ENCODE data around the gene SLC22A1.
"Not testable (repeated sequence)": the region's sequence is repeated elsewhere in the genome, so short reads cannot be mapped to it uniquely, and the experiment has no call there.

The SLC22A1 gene

DNA sequence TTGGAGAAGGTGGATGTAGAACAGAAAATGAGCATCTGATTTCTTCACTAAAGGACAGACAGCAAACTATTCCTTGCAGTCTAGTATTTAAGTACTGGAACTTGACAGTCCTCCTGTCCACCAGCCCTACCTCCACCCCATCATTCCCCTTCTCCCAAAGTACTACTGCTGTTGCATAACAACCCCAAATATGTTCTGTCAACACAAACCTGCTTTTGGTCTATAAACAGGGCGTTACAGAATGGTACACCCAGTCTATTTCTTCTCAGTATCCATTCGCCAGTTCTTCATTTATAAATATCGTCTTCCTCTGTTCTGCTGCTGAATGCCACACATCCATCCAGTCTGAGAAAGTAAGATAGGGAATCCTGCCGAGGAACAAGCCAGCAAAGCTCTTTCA, 27.7 kb upstream of the SLC22A1 start:
- DNase-seq = no peak

- DNase-seq = no peak
These were observed 26.3 kb upstream of the SLC22A1 start for GRCh38 chr6:160095146-160095845.

- DNase-seq = no peak
These were observed 20.1 kb upstream of the SLC22A1 start for GRCh38 chr6:160101277-160102205.

DNA sequence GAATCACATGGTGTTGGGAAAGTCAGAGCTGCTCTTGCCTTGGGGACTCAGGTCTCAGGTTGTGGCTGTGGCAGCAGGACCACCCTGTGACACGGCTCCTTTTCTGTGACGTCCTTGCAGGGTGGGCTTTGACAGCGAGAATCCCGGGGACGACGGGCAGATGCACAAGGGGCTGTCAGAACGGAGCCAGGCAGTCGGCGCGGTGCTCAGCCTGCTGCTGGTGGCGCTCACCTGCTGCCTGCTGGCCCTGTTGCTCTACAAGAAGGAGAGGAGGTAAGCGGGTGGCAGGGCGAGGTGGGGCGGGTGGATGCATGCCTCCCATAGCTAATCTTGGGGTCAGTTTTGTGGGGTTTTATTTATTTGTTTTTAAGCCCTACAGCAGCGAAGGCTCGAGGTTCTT, 19.2 kb upstream of the SLC22A1 start:
- DNase-seq = no peak

DNA sequence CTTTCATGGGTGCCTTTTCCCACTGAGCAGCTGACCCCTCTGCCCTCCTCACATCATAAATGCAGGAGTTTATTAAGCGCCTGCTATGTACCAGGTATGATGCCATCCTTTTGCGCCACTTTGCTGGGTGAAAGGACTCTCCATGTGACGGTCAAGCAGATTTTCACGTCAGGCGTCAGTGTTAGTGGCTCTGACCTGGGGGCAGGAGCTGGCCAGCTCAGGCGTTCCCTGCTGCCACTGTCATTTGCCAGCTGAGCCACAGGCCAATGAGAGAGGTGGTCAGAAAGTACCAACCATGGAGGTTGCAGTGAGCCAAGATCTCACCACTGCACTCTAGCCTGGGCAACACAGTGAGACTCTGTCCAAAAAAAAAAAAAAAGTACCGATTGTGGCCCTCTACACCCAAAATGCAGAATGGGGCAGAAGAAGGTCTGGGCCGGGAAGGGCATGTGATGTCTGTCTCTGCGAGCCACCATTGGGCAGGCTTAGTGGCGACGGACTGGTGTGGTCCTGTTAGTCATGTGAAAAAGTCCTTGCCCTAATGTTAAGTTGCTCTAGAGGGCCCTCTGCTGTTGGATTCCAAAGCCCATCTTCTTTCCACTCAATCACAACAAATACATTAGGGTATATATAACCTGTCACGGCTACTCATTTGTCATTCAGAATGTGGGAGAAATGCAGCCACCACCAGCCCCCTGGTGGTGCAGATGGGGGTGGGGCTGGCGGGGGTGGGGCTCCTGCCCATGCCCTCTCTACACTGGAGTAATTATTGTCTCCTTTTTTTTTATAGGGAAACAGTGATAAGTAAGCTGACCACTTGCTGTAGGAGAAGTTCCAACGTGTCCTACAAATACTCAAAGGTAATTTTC, 18.4 kb upstream of the SLC22A1 start:
- peak; percentile 18 for DNase-seq

GRCh38 chr6:160103825-160104100, 17.9 kb upstream of the SLC22A1 start:
- DNase-seq = no peak

- no peak for DNase-seq
These were observed 16.6 kb upstream of the SLC22A1 start for GRCh38 chr6:160104821-160105517.

- no peak for DNase-seq
These were observed 15.6 kb upstream of the SLC22A1 start for GRCh38 chr6:160106010-160106409.

- DNase-seq = no peak
These were observed 14.9 kb upstream of the SLC22A1 start for GRCh38 chr6:160106701-160107100.

DNA sequence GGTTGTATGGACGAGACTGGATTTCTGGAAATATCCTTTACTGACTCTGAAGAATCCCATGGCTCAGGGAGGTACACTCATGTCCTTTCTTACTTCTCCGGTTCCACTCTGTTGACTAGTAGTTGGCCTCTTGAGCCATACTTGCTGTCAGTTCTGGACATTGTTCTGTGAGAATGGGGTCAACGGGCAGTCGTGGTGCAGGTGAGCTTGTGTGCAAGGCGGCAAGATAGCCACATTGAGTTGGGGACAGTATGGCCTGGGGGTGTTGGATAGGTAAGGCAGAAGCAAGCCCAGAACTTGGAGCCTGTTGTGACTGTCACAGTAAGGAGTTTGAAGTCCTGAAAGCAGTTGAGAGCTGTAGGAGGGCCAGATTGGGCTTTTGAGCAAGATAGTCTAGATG, 13.5 kb upstream of the SLC22A1 start:
- no peak for DNase-seq

DNA sequence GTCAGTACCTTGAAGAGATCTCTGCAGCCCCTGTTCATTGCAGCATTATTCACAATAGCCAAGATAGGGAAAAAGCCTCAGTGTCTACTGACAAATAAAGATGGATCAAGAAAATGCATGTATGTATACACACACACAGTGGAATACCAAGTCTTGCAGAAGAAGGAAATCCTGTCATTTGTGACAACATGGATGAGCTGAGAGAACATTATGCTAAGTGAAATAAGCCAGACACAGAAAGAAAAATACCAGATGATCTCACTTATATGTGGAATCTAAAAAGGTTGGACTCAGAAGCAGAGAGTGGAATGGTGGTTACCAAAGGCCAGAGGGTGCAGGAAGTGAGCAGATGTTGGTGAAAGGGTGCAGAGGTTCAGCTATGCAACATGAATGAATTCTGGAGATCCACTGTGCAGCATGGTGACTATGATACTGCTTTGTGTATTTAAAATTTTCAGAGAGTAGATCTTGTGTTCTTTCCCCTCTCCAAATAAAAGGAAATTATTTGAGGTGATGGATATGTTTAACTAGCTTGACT, 11.0 kb upstream of the SLC22A1 start:
- no peak for DNase-seq

DNA sequence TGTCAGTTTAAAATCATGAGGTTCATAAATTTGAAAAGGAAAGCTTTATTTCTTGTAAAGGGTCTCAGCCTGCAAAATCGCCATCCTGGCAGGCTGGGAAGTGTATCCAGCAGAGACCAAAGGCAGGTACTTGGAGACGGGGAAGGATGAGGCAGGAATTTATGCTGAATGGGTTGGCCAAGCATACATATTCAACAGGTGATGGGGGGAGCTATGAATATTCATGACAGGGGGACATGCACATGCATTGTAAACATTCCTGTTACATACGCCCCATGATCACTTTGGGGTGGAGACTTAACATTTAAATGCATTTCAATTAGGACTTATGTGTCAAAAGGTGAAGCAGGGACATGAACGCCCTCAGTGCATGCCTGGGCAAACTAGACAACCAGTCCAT, 9.8 kb upstream of the SLC22A1 start:
- DNase-seq = no peak

DNA sequence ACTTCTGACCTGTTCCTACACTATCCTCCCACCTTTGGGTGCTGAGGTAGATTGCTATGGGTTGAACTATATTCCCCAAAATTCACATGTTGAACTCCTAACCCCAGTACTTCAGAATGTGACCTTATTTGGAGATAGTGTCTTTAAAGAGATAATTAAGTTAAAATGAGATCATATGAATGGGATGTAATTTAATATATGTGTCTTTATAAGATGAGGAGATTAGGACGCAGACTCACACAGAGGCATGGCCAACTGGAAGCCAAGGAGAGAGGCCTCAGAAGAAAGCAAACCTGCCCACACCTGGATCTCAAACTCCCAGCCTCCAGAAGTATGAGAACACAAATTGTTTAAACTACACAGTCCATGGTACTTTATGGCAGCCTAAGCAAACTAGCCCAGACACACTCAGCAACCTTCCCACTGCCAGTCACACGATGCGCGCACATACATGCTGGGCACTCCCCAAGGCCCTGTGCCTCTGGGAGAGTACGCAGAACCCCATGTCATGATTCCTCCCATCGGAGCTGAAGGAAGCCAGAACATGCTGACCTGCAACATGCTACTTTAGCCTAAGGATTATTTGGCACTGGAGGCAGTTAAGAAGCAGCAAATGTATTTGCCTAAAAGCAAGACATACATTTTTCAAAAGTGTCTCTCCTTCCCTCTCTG, 8.9 kb upstream of the SLC22A1 start:
- DNase-seq = no peak

GRCh38 chr6:160114536-160114935, 7.1 kb upstream of the SLC22A1 start:
- DNase-seq = not testable (repeated sequence)

GRCh38 chr6:160115421-160115820, 6.2 kb upstream of the SLC22A1 start:
- no peak for DNase-seq

GRCh38 chr6:160116411-160116810, 5.2 kb upstream of the SLC22A1 start:
- DNase-seq = no peak

- DNase-seq = no peak
These were observed 4.5 kb upstream of the SLC22A1 start for GRCh38 chr6:160117137-160117536.

- no peak for DNase-seq
These were observed 2.9 kb upstream of the SLC22A1 start for GRCh38 chr6:160118620-160119229.

- DNase-seq = no peak
These were observed 1.5 kb upstream of the SLC22A1 start for GRCh38 chr6:160120087-160120486.

DNA sequence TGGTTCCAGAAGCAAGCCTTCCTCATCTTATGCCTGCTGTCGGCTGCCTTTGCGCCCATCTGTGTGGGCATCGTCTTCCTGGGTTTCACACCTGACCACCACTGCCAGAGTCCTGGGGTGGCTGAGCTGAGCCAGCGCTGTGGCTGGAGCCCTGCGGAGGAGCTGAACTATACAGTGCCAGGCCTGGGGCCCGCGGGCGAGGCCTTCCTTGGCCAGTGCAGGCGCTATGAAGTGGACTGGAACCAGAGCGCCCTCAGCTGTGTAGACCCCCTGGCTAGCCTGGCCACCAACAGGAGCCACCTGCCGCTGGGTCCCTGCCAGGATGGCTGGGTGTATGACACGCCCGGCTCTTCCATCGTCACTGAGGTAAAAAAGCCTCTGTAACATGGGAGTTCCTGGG, 366 bp downstream of the SLC22A1 start:
- no peak for DNase-seq

GRCh38 chr6:160122744-160123143, 1.1 kb downstream of the SLC22A1 start:
- no peak for DNase-seq

Measured in fibroblast of skin of abdomen (primary cell).